Measurements from ENCODE around the gene PILRA.
"Not testable (repeated sequence)": the region's sequence is repeated elsewhere in the genome, so short reads cannot be mapped to it uniquely, and the experiment has no call there.

DNA sequence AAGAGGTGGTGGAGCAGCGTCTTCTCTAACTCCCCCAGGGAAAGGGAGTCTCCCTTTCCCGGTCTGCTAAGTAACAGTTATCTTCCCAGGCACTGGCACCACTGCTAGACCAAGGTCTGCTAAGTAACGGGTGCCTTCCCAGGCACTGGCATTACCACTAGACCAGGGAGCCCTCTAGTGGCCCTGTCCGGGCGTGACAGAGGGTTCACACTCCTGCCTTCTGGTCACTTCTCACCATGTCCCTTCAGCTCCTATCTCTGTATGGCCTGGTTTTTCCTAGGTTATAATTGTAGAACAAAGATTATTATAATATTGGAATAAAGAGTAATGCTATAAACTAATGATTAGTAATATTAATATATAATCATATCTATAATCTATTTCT is 28.0 kb upstream of the PILRA start:
- TF ChIP-seq ZNF24 (IDR thresholded peaks at IDR 0.05); RCOR1 (conservative IDR thresholded peaks at IDR 0.05; ENCODE audit: low read depth, low read length); SMC3 (IDR thresholded peaks at IDR 0.05; ENCODE audit: borderline replicate concordance, low read length); BRCA1 (IDR thresholded peaks at IDR 0.05; ENCODE audit: low read depth, low read length); NR2F1 (conservative IDR thresholded peaks at IDR 0.05); PAX8 (IDR thresholded peaks at IDR 0.05); RAD51 (IDR thresholded peaks at IDR 0.05); POU2F2 (IDR thresholded peaks at IDR 0.05; ENCODE audit: borderline replicate concordance, low read depth, low read length); NFIC (IDR thresholded peaks at IDR 0.05; ENCODE audit: low read depth, low read length); BACH1 (IDR thresholded peaks at IDR 0.05; ENCODE audit: borderline replicate concordance): not testable (repeated sequence)
- TF ChIP-seq, protein P1, sequence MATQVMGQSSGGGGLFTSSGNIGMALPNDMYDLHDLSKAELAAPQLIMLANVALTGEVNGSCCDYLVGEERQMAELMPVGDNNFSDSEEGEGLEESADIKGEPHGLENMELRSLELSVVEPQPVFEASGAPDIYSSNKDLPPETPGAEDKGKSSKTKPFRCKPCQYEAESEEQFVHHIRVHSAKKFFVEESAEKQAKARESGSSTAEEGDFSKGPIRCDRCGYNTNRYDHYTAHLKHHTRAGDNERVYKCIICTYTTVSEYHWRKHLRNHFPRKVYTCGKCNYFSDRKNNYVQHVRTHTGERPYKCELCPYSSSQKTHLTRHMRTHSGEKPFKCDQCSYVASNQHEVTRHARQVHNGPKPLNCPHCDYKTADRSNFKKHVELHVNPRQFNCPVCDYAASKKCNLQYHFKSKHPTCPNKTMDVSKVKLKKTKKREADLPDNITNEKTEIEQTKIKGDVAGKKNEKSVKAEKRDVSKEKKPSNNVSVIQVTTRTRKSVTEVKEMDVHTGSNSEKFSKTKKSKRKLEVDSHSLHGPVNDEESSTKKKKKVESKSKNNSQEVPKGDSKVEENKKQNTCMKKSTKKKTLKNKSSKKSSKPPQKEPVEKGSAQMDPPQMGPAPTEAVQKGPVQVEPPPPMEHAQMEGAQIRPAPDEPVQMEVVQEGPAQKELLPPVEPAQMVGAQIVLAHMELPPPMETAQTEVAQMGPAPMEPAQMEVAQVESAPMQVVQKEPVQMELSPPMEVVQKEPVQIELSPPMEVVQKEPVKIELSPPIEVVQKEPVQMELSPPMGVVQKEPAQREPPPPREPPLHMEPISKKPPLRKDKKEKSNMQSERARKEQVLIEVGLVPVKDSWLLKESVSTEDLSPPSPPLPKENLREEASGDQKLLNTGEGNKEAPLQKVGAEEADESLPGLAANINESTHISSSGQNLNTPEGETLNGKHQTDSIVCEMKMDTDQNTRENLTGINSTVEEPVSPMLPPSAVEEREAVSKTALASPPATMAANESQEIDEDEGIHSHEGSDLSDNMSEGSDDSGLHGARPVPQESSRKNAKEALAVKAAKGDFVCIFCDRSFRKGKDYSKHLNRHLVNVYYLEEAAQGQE (IDR thresholded peaks at IDR 0.05; ENCODE audit: low read depth, low read length) = not testable (repeated sequence)
- TF ChIP-seq, protein P2, sequence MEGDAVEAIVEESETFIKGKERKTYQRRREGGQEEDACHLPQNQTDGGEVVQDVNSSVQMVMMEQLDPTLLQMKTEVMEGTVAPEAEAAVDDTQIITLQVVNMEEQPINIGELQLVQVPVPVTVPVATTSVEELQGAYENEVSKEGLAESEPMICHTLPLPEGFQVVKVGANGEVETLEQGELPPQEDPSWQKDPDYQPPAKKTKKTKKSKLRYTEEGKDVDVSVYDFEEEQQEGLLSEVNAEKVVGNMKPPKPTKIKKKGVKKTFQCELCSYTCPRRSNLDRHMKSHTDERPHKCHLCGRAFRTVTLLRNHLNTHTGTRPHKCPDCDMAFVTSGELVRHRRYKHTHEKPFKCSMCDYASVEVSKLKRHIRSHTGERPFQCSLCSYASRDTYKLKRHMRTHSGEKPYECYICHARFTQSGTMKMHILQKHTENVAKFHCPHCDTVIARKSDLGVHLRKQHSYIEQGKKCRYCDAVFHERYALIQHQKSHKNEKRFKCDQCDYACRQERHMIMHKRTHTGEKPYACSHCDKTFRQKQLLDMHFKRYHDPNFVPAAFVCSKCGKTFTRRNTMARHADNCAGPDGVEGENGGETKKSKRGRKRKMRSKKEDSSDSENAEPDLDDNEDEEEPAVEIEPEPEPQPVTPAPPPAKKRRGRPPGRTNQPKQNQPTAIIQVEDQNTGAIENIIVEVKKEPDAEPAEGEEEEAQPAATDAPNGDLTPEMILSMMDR (IDR thresholded peaks at IDR 0.05 in 2 of 3, conservative IDR thresholded peaks at IDR 0.05 in 1 of 3; ENCODE audit: control insufficient read depth in 2 of 3, extremely low read depth in 1 of 3, insufficient read depth in 1 of 3, low read depth in 3 of 3, low read length in 3 of 3) = peak in 2 of 3 experiments; percentile 6 to 45; a peak in 4 of 6 replicates
- TF ChIP-seq, protein P3, sequence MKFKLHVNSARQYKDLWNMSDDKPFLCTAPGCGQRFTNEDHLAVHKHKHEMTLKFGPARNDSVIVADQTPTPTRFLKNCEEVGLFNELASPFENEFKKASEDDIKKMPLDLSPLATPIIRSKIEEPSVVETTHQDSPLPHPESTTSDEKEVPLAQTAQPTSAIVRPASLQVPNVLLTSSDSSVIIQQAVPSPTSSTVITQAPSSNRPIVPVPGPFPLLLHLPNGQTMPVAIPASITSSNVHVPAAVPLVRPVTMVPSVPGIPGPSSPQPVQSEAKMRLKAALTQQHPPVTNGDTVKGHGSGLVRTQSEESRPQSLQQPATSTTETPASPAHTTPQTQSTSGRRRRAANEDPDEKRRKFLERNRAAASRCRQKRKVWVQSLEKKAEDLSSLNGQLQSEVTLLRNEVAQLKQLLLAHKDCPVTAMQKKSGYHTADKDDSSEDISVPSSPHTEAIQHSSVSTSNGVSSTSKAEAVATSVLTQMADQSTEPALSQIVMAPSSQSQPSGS (IDR thresholded peaks at IDR 0.05; ENCODE audit: low read length) = not testable (repeated sequence)
- TF ChIP-seq, protein P4, sequence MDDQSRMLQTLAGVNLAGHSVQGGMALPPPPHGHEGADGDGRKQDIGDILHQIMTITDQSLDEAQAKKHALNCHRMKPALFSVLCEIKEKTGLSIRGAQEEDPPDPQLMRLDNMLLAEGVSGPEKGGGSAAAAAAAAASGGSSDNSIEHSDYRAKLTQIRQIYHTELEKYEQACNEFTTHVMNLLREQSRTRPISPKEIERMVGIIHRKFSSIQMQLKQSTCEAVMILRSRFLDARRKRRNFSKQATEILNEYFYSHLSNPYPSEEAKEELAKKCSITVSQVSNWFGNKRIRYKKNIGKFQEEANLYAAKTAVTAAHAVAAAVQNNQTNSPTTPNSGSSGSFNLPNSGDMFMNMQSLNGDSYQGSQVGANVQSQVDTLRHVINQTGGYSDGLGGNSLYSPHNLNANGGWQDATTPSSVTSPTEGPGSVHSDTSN (IDR thresholded peaks at IDR 0.05; ENCODE audit: insufficient replicate concordance, low read depth, low read length) = not testable (repeated sequence)
